H9 (cell line): Measurements from ENCODE around the gene CDK17. TPM values are rescaled to one million over a fixed set of nuclear protein-coding genes. Genes with fewer than 3 reads are reported as not detected.

Source experiments
- DNase-seq: peaks from one replicate; pipeline ENCODE4 v3.0.0-alpha.2; 2017
- H2AFZ ChIP-seq: one replicate; pipeline ENCODE4 v1.6.1; 2013; ENCODE audit warnings: mild to moderate bottlenecking, low read length, control low read depth, moderate library complexity
- H2AK5ac ChIP-seq: 2 replicates; pipeline ENCODE4 v1.6.1; 2013; ENCODE audit warnings: low read length, control low read depth, mixed read lengths; ENCODE audit not compliant: insufficient read length
- H2BK120ac ChIP-seq: one replicate; pipeline ENCODE4 v1.6.1; 2013; ENCODE audit warnings: low read depth, mild to moderate bottlenecking, low read length, control low read depth, inconsistent platforms; ENCODE audit not compliant: poor library complexity, severe bottlenecking
- H2BK12ac ChIP-seq: 2 replicates; pipeline ENCODE4 v1.6.1; 2013; ENCODE audit warnings: low read length, control low read depth, mixed read lengths, low read depth; ENCODE audit not compliant: insufficient read length
- H2BK15ac ChIP-seq: 2 replicates; pipeline ENCODE4 v1.6.1; 2013; ENCODE audit warnings: low read depth, low read length, control low read depth
- H2BK20ac ChIP-seq: one replicate; pipeline ENCODE4 v1.6.1; 2013; ENCODE audit warnings: low read depth, mild to moderate bottlenecking, low read length, control low read depth, inconsistent platforms; ENCODE audit not compliant: poor library complexity, severe bottlenecking
- H2BK5ac ChIP-seq: 2 replicates; pipeline ENCODE4 v1.6.1; 2013; ENCODE audit warnings: low read length, control low read depth, mixed read lengths; ENCODE audit not compliant: insufficient read length
- H3K14ac ChIP-seq: 2 replicates; pipeline ENCODE4 v1.6.1; 2013; ENCODE audit warnings: low read length, control low read depth; ENCODE audit not compliant: insufficient read depth
- H3K18ac ChIP-seq: 2 replicates; pipeline ENCODE4 v1.6.1; 2013; ENCODE audit warnings: low read depth, mild to moderate bottlenecking, mixed read lengths, low read length, control low read depth; ENCODE audit not compliant: insufficient read length
- H3K23ac ChIP-seq: 2 replicates; pipeline ENCODE4 v1.6.1; 2013; ENCODE audit warnings: low read length, control low read depth, mixed read lengths, low read depth; ENCODE audit not compliant: insufficient read length
- H3K23me2 ChIP-seq: 2 replicates; pipeline ENCODE4 v1.6.1; 2013; ENCODE audit warnings: low read depth, mild to moderate bottlenecking, mixed read lengths, low read length, control low read depth; ENCODE audit not compliant: insufficient read length, poor library complexity, severe bottlenecking
- H3K27ac ChIP-seq: 2 replicates; pipeline ENCODE4 v1.5.1; 2013; ENCODE audit warnings: low read length, control low read depth, mixed read lengths, low read depth; ENCODE audit not compliant: insufficient read length
- H3K27me3 ChIP-seq: 2 replicates; pipeline ENCODE4 v1.6.1; 2013; ENCODE audit warnings: low read length, control low read depth, inconsistent platforms; ENCODE audit not compliant: insufficient read depth
- H3K4ac ChIP-seq: 2 replicates; pipeline ENCODE4 v1.6.1; 2013; ENCODE audit warnings: low read depth, mild to moderate bottlenecking, control low read depth, inconsistent platforms, low read length, moderate library complexity
- H3K4me1 ChIP-seq: 2 replicates; pipeline ENCODE4 v1.6.1; 2013; ENCODE audit warnings: low read length, control low read depth, inconsistent platforms; ENCODE audit not compliant: insufficient read depth
- H3K4me2 ChIP-seq: 2 replicates; pipeline ENCODE4 v1.6.1; 2013; ENCODE audit warnings: low read length, control low read depth, mixed read lengths; ENCODE audit not compliant: insufficient read length, insufficient read depth
- H3K56ac ChIP-seq: 2 replicates; pipeline ENCODE4 v1.6.1; 2013; ENCODE audit warnings: low read depth, mild to moderate bottlenecking, mixed read lengths, low read length, control low read depth; ENCODE audit not compliant: insufficient read length
- H3K79me1 ChIP-seq: 2 replicates; pipeline ENCODE4 v1.6.1; 2013; ENCODE audit warnings: low read depth, mild to moderate bottlenecking, moderate library complexity, low read length, control low read depth, inconsistent platforms; ENCODE audit not compliant: insufficient read depth, poor library complexity, severe bottlenecking
- H3K79me2 ChIP-seq: 2 replicates; pipeline ENCODE4 v1.6.1; 2013; ENCODE audit warnings: low read length, control low read depth, inconsistent platforms; ENCODE audit not compliant: insufficient read depth
- H3K9ac ChIP-seq: 2 replicates; pipeline ENCODE4 v1.6.1; 2013; ENCODE audit warnings: low read length, control low read depth, mixed read lengths; ENCODE audit not compliant: insufficient read length; ENCODE audit errors: extremely low read depth
- H3K9me3 ChIP-seq: one replicate; pipeline ENCODE4 v1.6.1; 2013; ENCODE audit warnings: low read depth, low read length, inconsistent platforms; ENCODE audit not compliant: control insufficient read depth
- H3T11ph ChIP-seq: one replicate; pipeline ENCODE4 v1.6.1; 2013; ENCODE audit warnings: mild to moderate bottlenecking, low read length, control low read depth, inconsistent platforms
- H4K20me1 ChIP-seq: one replicate; pipeline ENCODE4 v1.6.1; 2013; ENCODE audit not compliant: control insufficient read depth, insufficient read length, insufficient read depth
- H4K5ac ChIP-seq: 2 replicates; pipeline ENCODE4 v1.6.1; 2013; ENCODE audit warnings: low read depth, mild to moderate bottlenecking, mixed read lengths, low read length, control low read depth; ENCODE audit not compliant: insufficient read length
- H4K8ac ChIP-seq: replicated peaks from 2 replicates; pipeline ENCODE4 v1.6.1; 2013; ENCODE audit warnings: low read length, control low read depth, mixed read lengths, low read depth; ENCODE audit not compliant: insufficient read length
- H4K91ac ChIP-seq: 2 replicates; pipeline ENCODE4 v1.6.1; 2013; ENCODE audit warnings: low read depth, mild to moderate bottlenecking, moderate library complexity, mixed read lengths, low read length, control low read depth; ENCODE audit not compliant: insufficient read length
- H3K27ac Mint-ChIP-seq, 3 experiments: 2 replicates in 2 of 3; 3 replicates in 1 of 3; pipeline ENCODE4 v1.8.0; 2020 to 2021; ENCODE audit warnings: mixed read lengths in 3 of 3, mild to moderate bottlenecking in 1 of 3, moderate library complexity in 1 of 3
- H3K27me3 Mint-ChIP-seq: 2 replicates; pipeline ENCODE4 v1.8.0; 2021; ENCODE audit warnings: low read depth, mild to moderate bottlenecking, moderate library complexity, mixed read lengths
- H3K36me3 Mint-ChIP-seq, 3 experiments: 2 replicates in 2 of 3; 3 replicates in 1 of 3; pipeline ENCODE4 v1.8.0; 2020 to 2021; ENCODE audit warnings: low read depth in 3 of 3, mixed read lengths in 3 of 3; ENCODE audit not compliant: insufficient read depth in 1 of 3
- H3K4me1 Mint-ChIP-seq, 2 experiments: 2 replicates each; pipeline ENCODE4 v1.8.0; 2020; ENCODE audit warnings: mixed read lengths in 2 of 2
- H3K4me3 Mint-ChIP-seq, 2 experiments: 2 replicates in 1 of 2; 3 replicates in 1 of 2; pipeline ENCODE4 v1.8.0; 2020 to 2021; ENCODE audit warnings: mild to moderate bottlenecking in 2 of 2, mixed read lengths in 2 of 2, moderate library complexity in 1 of 2
- H3K9me3 Mint-ChIP-seq, 2 experiments: 2 replicates in 1 of 2; 3 replicates in 1 of 2; pipeline ENCODE4 v1.8.0; 2020; ENCODE audit warnings: mild to moderate bottlenecking in 2 of 2, mixed read lengths in 2 of 2, moderate library complexity in 1 of 2
- WGBS: extraction: QIAGEN DNeasy Blood & Tissue Kit; methylation state at CpG from one replicate; pipeline ENCODE4 v1.1.7; 2013; ENCODE audit warnings: missing lambda C conversion rate, low lambda C conversion rate, mixed read lengths; ENCODE audit not compliant: insufficient read length; ENCODE audit errors: extremely low coverage; 5-methylcytosine and 5-hydroxymethylcytosine counted together
- total RNA-seq: library from RNA; stranded (reverse); gene quantifications from 2 replicates; pipeline ENCODE4 v1.2.1, GENCODE V29; 2021
- TF ChIP-seq, protein P1 (sequence below): fragments of 200-600 bp; sonication (generic); conservative IDR thresholded peaks from 3 replicates; pipeline ENCODE4 v1.8.0; 2021; ENCODE audit warnings: antibody characterized with exemption, mild to moderate bottlenecking

The CDK17 gene
- total RNA-seq, 1 experiment from 2014 or later = 28.8 TPM

- H3K27me3 ChIP-seq = no peaks in the 10 kb centered on the region
- no peak overlapping the region for H3K14ac ChIP-seq
- H4K8ac ChIP-seq = no peak overlapping the region
- no peak overlapping the region for H4K91ac ChIP-seq
- H2BK12ac ChIP-seq = no peak overlapping the region
- no peak overlapping the region for H3K56ac ChIP-seq
- Mint-ChIP-seq H3K27ac (no peak overlapping the region; a peak in 2 of 7 replicates), H3K36me3 (peaks cover 3 to 20% (median 9%) of the 10 kb centered on the region in 3 experiments; a peak in 4 of 7 replicates), H3K4me3 (no peak overlapping the region), H3K9me3 (no peaks in the 10 kb centered on the region), H3K27me3 (peaks cover 2% of the 10 kb centered on the region; the same call in 1 of the 2 replicates), H3K4me1 (peaks cover 15 to 22% of the 10 kb centered on the region in 2 experiments)
- no peak overlapping the region for H3K27ac ChIP-seq
- no peaks in the 10 kb centered on the region for H3K79me2 ChIP-seq
- no peak overlapping the region for H3T11ph ChIP-seq
- no peak overlapping the region for H4K5ac ChIP-seq
- no peak overlapping the region for H2AK5ac ChIP-seq
- H3K4me2 ChIP-seq = no peak overlapping the region
- H2BK5ac ChIP-seq = no peak overlapping the region
- no peak overlapping the region for H2BK120ac ChIP-seq
- no CpG with 5 or more reads among the region's 8 CpGs for WGBS
- H2AFZ ChIP-seq = no peak overlapping the region
- H3K4me1 ChIP-seq = no peaks in the 10 kb centered on the region
- no peak overlapping the region for H3K18ac ChIP-seq
- H4K20me1 ChIP-seq = no peaks in the 10 kb centered on the region
- no peak overlapping the region for H3K9ac ChIP-seq
- no peak for DNase-seq
- no peak overlapping the region for H2BK15ac ChIP-seq
- no peaks in the 10 kb centered on the region for H3K9me3 ChIP-seq
- no peak overlapping the region for H2BK20ac ChIP-seq
- TF ChIP-seq, protein P1, sequence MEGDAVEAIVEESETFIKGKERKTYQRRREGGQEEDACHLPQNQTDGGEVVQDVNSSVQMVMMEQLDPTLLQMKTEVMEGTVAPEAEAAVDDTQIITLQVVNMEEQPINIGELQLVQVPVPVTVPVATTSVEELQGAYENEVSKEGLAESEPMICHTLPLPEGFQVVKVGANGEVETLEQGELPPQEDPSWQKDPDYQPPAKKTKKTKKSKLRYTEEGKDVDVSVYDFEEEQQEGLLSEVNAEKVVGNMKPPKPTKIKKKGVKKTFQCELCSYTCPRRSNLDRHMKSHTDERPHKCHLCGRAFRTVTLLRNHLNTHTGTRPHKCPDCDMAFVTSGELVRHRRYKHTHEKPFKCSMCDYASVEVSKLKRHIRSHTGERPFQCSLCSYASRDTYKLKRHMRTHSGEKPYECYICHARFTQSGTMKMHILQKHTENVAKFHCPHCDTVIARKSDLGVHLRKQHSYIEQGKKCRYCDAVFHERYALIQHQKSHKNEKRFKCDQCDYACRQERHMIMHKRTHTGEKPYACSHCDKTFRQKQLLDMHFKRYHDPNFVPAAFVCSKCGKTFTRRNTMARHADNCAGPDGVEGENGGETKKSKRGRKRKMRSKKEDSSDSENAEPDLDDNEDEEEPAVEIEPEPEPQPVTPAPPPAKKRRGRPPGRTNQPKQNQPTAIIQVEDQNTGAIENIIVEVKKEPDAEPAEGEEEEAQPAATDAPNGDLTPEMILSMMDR = no peak
- no peaks in the 10 kb centered on the region for H3K23me2 ChIP-seq
- no peak overlapping the region for H3K4ac ChIP-seq
- no peaks in the 10 kb centered on the region for H3K79me1 ChIP-seq
- no peak overlapping the region for H3K23ac ChIP-seq
Observed at GRCh38 chr12:96255077-96255476, 145.2 kb downstream of the CDK17 start.
